ENCODE data around the gene AGBL2. TPM values are rescaled to one million over a fixed set of nuclear protein-coding genes. Genes with fewer than 3 reads are reported as not detected.
"Not testable (repeated sequence)": the region's sequence is repeated elsewhere in the genome, so short reads cannot be mapped to it uniquely, and the experiment has no call there.

AGBL2 gene
- total and polyA plus RNA-seq, 11 donors, result 0.03 to 1.4 (median 0.37) TPM; not detected in 6

DNA sequence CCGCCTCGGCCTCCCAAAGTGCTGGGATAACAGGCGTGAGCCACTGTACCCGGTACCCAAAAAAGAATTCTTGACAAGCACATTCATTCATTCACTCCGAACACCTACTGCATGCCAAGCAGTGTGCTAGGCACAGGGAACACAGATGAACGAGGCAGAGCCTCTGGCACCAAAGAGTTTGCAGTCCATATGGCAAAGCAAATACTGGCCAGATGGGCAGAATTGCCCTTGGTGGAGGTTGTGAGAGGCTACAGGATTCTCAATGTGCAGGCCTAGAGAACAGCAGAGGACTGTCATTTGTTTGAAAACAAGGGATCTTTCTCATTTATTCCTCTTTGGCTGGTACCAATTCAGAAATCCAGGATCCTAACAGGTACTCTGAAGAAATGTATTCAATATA, 45.3 kb downstream of the AGBL2 start:
- 95 to 99% (median 96%) methylated on average over 6 of the region's 6 CpGs for WGBS, 4 donors
- no peak for DNase-seq

DNA sequence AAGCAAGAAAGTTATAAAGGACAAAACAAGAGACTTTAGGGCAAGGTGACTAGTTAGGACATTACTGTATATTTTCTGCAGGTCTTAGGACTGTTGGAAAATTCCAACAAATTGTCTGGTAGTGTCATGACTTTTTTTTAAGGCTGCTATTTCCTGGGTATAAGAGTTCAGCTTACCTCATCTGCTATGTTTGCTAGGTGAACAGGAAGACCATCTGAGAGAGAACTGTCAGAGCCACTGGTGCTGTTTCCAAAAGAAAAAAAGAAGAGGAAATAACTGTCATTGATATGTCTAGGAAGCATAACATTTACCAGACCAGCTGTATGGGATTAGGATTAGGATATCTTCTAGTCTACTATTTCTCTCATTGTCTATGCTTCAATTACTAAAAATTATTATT, 46.5 kb downstream of the AGBL2 start:
- intact Hi-C loops (cut with DNase I), result no loop called here
- no peak for ATAC-seq
- Histone ChIP-seq H3K4me3 (no peak overlapping the region), H3K27me3 (no peaks in the 10 kb centered on the region), H3K9me3 (no peaks in the 10 kb centered on the region), H3K27ac (no peak overlapping the region), H3K36me3 (no peaks in the 10 kb centered on the region), H3K4me1 (no peaks in the 10 kb centered on the region)
- TF ChIP-seq, protein P1, sequence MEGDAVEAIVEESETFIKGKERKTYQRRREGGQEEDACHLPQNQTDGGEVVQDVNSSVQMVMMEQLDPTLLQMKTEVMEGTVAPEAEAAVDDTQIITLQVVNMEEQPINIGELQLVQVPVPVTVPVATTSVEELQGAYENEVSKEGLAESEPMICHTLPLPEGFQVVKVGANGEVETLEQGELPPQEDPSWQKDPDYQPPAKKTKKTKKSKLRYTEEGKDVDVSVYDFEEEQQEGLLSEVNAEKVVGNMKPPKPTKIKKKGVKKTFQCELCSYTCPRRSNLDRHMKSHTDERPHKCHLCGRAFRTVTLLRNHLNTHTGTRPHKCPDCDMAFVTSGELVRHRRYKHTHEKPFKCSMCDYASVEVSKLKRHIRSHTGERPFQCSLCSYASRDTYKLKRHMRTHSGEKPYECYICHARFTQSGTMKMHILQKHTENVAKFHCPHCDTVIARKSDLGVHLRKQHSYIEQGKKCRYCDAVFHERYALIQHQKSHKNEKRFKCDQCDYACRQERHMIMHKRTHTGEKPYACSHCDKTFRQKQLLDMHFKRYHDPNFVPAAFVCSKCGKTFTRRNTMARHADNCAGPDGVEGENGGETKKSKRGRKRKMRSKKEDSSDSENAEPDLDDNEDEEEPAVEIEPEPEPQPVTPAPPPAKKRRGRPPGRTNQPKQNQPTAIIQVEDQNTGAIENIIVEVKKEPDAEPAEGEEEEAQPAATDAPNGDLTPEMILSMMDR (IDR thresholded peaks at IDR 0.05), result no peak
- TF ChIP-seq POLR2A (IDR thresholded peaks at IDR 0.05), result no peak
- DNase-seq, result no peak

More for the DNA sequence above, 45.3 kb downstream of the AGBL2 start:
- Histone ChIP-seq H3K36me3 (no peaks in the 10 kb centered on the region), H3K4me3 (no peak overlapping the region), H3K27ac (no peak overlapping the region), H3K9me3 (no peaks in the 10 kb centered on the region), H3K27me3 (no peaks in the 10 kb centered on the region), H3K4me1 (no peaks in the 10 kb centered on the region)
- TF ChIP-seq, protein P1 (IDR thresholded peaks at IDR 0.05), result no peak
- TF ChIP-seq POLR2A (IDR thresholded peaks at IDR 0.05), result no peak
- ATAC-seq, result no peak
- intact Hi-C loops (cut with DNase I), result no loop called here

- H3K4me1 ChIP-seq, result no peaks in the 10 kb centered on the region
- TF ChIP-seq, protein P1 (IDR thresholded peaks at IDR 0.05), result no peak
- no peak for TF ChIP-seq POLR2A (IDR thresholded peaks at IDR 0.05)
- no peaks in the 10 kb centered on the region for H3K9me3 ChIP-seq
- no peaks in the 10 kb centered on the region for H3K36me3 ChIP-seq
- intact Hi-C loops (cut with DNase I), result no loop called here
- no peak for DNase-seq
- H3K27ac ChIP-seq, result no peak overlapping the region
- H3K4me3 ChIP-seq, result no peak overlapping the region
- 84 to 92% (median 89%) methylated on average over 2 of the region's 2 CpGs for WGBS, 4 donors
- ATAC-seq, result no peak
- H3K27me3 ChIP-seq, result no peaks in the 10 kb centered on the region
Observed at GRCh38 chr11:47667555-47667954, 47.6 kb downstream of the AGBL2 start.

DNA sequence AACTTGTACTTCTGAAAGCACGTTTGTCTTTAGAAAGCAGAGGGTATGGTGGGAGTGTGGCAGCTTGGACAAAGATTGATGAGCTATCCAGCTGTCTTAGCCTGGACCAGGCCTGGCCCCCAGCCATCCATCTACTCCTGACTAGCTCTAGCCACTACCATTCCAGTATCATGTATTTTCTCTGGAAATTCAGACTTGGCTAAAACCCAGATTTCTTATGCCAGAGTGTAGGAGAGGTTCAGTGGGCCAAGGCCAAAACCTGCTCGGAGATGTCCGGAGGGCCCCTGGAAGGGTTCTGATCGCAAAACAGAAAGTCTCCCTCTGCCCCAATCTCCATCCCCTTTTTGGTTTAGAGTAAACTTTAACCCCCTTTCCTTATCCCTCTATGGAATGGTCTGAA, 48.0 kb downstream of the AGBL2 start:
- no peaks in the 10 kb centered on the region for H3K27me3 ChIP-seq
- intact Hi-C loops (cut with DNase I), result no loop called here
- no peak for DNase-seq
- ATAC-seq, result no peak
- TF ChIP-seq, protein P1 (IDR thresholded peaks at IDR 0.05), result no peak
- no peak for TF ChIP-seq POLR2A (IDR thresholded peaks at IDR 0.05)
- no peaks in the 10 kb centered on the region for H3K36me3 ChIP-seq
- H3K9me3 ChIP-seq, result no peaks in the 10 kb centered on the region
- no peaks in the 10 kb centered on the region for H3K4me1 ChIP-seq
- WGBS, 4 donors, result 81 to 86% (median 84%) methylated on average over 4 of the region's 4 CpGs
- H3K27ac ChIP-seq, result no peak overlapping the region
- H3K4me3 ChIP-seq, result no peak overlapping the region

DNA sequence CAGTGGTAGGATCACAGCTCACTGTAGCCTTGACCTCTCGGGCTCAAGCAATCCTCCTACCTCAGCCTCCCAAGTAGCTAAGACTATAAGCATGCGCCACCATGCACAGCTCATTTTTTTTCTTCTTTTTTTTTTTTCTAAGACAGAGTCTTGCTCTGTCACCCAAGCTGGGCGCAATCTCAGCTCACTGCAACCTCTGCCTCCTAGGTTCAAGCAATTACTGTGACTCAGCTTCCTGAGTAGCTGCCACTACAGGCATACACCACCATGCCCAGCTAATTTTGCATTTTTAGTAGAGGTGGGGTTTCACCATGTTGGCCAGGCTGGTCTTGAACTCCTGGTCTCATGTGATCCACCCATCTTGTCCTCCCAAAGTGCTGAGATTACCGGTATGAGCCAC, 50.2 kb downstream of the AGBL2 start:
- H3K4me3 ChIP-seq; H3K4me1 ChIP-seq; H3K27ac ChIP-seq; DNase-seq; H3K27me3 ChIP-seq; ATAC-seq; H3K36me3 ChIP-seq; H3K9me3 ChIP-seq; intact Hi-C loops (cut with DNase I): not testable (repeated sequence)
- WGBS, 4 donors, result 92 to 96% (median 95%) methylated on average over 4 of the region's 4 CpGs
